WTC11 (cell line): Measurements from ENCODE around the gene CCDC57. TPM values are rescaled to one million over a fixed set of nuclear protein-coding genes. Genes with fewer than 3 reads are reported as not detected.

Experiments
- ATAC-seq: fragments of 200-7000 bp; cut with Tn5 transposase; 2 replicates; pipeline ENCODE4 v1.10.0; 2021; ENCODE audit warnings: mild to moderate bottlenecking, moderate library complexity
- CTCF ChIA-PET: fragments of 300-600 bp; sonication (Branson Sonifier 250); formaldehyde crosslinking; loops from one replicate; lab custom pipeline; 2021; ENCODE audit warnings: antibody characterized with exemption; lab: Charles Lee
- POLR2A ChIA-PET: fragments of 350-600 bp; sonication (Branson Sonifier 250); formaldehyde crosslinking; loops from one replicate; lab custom pipeline; 2021; ENCODE audit warnings: antibody characterized with exemption; lab: Charles Lee
- DNase-seq: peaks from one replicate; pipeline ENCODE4 v3.0.0; 2021; ENCODE audit warnings: low spot score
- H3K27ac Mint-ChIP-seq: 2 replicates; pipeline ENCODE4 v1.8.0; 2021; ENCODE audit warnings: mixed read lengths
- H3K27me3 Mint-ChIP-seq: 2 replicates; pipeline ENCODE4 v1.8.0; 2021; ENCODE audit warnings: low read depth, mild to moderate bottlenecking, moderate library complexity, mixed read lengths
- H3K36me3 Mint-ChIP-seq: 2 replicates; pipeline ENCODE4 v1.8.0; 2021; ENCODE audit warnings: mixed read lengths
- H3K4me1 Mint-ChIP-seq: 2 replicates; pipeline ENCODE4 v1.8.0; 2022; ENCODE audit warnings: mixed read lengths
- H3K4me3 Mint-ChIP-seq: 2 replicates; pipeline ENCODE4 v1.8.0; 2021; ENCODE audit warnings: mild to moderate bottlenecking, moderate library complexity, mixed read lengths
- H3K9me3 Mint-ChIP-seq: 2 replicates; pipeline ENCODE4 v1.8.0; 2021; ENCODE audit warnings: mixed read lengths
- ATF1 ChIP-seq: sonication (generic); formaldehyde crosslinking; IDR thresholded peaks from 2 replicates; pipeline ENCODE4 v1.8.1; 2023; ENCODE audit warnings: mild to moderate bottlenecking, moderate library complexity, missing genetic modification reagents
- EMX1 ChIP-seq: fragments of 250-450 bp; sonication (Bioruptor Pico); IDR thresholded peaks from 2 replicates; pipeline ENCODE4 v1.8.0; 2021; ENCODE audit warnings: mild to moderate bottlenecking
- FOXJ3 ChIP-seq: sonication (generic); formaldehyde crosslinking; IDR thresholded peaks from 2 replicates; pipeline ENCODE4 v1.9.0; 2021; ENCODE audit warnings: missing genetic modification reagents, mild to moderate bottlenecking, borderline replicate concordance
- FOXP1 ChIP-seq: sonication (generic); formaldehyde crosslinking; IDR thresholded peaks from 2 replicates; pipeline ENCODE4 v1.8.0; 2022; ENCODE audit warnings: missing genetic modification reagents, mild to moderate bottlenecking, moderate library complexity, borderline replicate concordance
- IRF2 ChIP-seq: sonication (generic); formaldehyde crosslinking; IDR thresholded peaks from 2 replicates; pipeline ENCODE4 v1.8.0; 2022; ENCODE audit warnings: low read depth, missing genetic modification reagents, borderline replicate concordance
- MXD4 ChIP-seq: fragments of 250-450 bp; sonication (Bioruptor Pico); IDR thresholded peaks from 2 replicates; pipeline ENCODE4 v1.8.0; 2021; ENCODE audit warnings: mild to moderate bottlenecking, moderate library complexity, borderline replicate concordance
- OVOL2 ChIP-seq: fragments of 250-450 bp; sonication (Bioruptor Pico); IDR thresholded peaks from 2 replicates; pipeline ENCODE4 v1.9.0; 2021; ENCODE audit warnings: mild to moderate bottlenecking, borderline replicate concordance
- SMAD3 ChIP-seq: sonication (generic); formaldehyde crosslinking; IDR thresholded peaks from 2 replicates; pipeline ENCODE4 v1.8.0; 2022; ENCODE audit warnings: missing genetic modification reagents, mild to moderate bottlenecking, borderline replicate concordance
- ZNF219 ChIP-seq: sonication (generic); formaldehyde crosslinking; IDR thresholded peaks from 2 replicates; pipeline ENCODE4 v1.8.0; 2023; ENCODE audit warnings: missing genetic modification reagents, mild to moderate bottlenecking, borderline replicate concordance
- ZNF396 ChIP-seq: fragments of 250-450 bp; sonication (Bioruptor Pico); IDR thresholded peaks from 2 replicates; pipeline ENCODE4 v1.8.0; 2021; ENCODE audit warnings: mild to moderate bottlenecking, moderate library complexity, borderline replicate concordance
- ZNF416 ChIP-seq: fragments of 250-450 bp; sonication (Bioruptor Pico); IDR thresholded peaks from 2 replicates; pipeline ENCODE4 v1.9.0; 2021; ENCODE audit warnings: mild to moderate bottlenecking, inconsistent platforms
- total RNA-seq: library from RNA; stranded (reverse); gene quantifications from 3 replicates; pipeline ENCODE4 v1.2.3, GENCODE V29; 2021
- TF ChIP-seq, protein P1 (sequence below): fragments of 250-450 bp; sonication (Bioruptor Pico); IDR thresholded peaks from 2 replicates; pipeline ENCODE4 v1.9.0; 2021; ENCODE audit warnings: mild to moderate bottlenecking
- TF ChIP-seq, protein P2 (sequence below): sonication (generic); formaldehyde crosslinking; IDR thresholded peaks from 2 replicates; pipeline ENCODE4 v1.8.1; 2023; ENCODE audit warnings: mild to moderate bottlenecking, missing genetic modification reagents
- TF ChIP-seq, protein P3 (sequence below): sonication (generic); formaldehyde crosslinking; IDR thresholded peaks from 2 replicates; pipeline ENCODE4 v1.8.0; 2023; ENCODE audit warnings: mild to moderate bottlenecking, missing genetic modification reagents
- TF ChIP-seq, protein P4 (sequence below): sonication (generic); formaldehyde crosslinking; IDR thresholded peaks from 2 replicates; pipeline ENCODE4 v1.8.1; 2023; ENCODE audit warnings: mild to moderate bottlenecking, missing genetic modification reagents
- TF ChIP-seq, protein P5 (sequence below): sonication (generic); formaldehyde crosslinking; IDR thresholded peaks from 2 replicates; pipeline ENCODE4 v1.8.0; 2022; ENCODE audit warnings: mild to moderate bottlenecking, missing genetic modification reagents
- TF ChIP-seq, protein P6 (sequence below): sonication (generic); formaldehyde crosslinking; IDR thresholded peaks from 2 replicates; pipeline ENCODE4 v1.8.1; 2022; ENCODE audit warnings: missing genetic modification reagents, borderline replicate concordance
- TF ChIP-seq, protein P7 (sequence below): sonication (generic); formaldehyde crosslinking; IDR thresholded peaks from 2 replicates; pipeline ENCODE4 v1.8.1; 2022; ENCODE audit warnings: low read depth, mild to moderate bottlenecking, moderate library complexity, missing genetic modification reagents, borderline replicate concordance
- TF ChIP-seq, protein P8 (sequence below): sonication (generic); formaldehyde crosslinking; IDR thresholded peaks from 2 replicates; pipeline ENCODE4 v1.8.1; 2023; ENCODE audit warnings: mild to moderate bottlenecking, moderate library complexity, missing genetic modification reagents

CCDC57 gene
- total RNA-seq, 1 experiment from 2014 or later = 20.0 TPM

DNA sequence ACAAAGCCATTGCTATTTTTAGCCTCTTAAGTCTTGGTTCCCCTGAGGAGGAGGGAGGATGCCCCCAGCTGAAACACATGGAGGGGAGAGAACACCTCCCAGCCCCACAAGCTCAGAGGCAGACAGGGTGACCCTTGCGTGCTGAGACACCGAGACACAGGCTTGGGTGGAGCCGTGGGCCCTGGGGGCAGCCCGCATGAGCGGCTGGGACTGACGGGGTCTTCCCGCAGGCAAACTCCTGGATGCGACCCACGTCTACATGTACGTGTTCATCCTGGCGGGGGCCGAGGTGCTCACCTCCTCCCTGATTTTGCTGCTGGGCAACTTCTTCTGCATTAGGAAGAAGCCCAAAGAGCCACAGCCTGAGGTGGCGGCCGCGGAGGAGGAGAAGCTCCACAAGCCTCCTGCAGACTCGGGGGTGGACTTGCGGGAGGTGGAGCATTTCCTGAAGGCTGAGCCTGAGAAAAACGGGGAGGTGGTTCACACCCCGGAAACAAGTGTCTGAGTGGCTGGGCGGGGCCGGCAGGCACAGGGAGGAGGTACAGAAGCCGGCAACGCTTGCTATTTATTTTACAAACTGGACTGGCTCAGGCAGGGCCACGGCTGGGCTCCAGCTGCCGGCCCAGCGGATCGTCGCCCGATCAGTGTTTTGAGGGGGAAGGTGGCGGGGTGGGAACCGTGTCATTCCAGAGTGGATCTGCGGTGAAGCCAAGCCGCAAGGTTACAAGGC is 26.0 kb upstream of the CCDC57 start (continued):
- TF ChIP-seq, protein P1, sequence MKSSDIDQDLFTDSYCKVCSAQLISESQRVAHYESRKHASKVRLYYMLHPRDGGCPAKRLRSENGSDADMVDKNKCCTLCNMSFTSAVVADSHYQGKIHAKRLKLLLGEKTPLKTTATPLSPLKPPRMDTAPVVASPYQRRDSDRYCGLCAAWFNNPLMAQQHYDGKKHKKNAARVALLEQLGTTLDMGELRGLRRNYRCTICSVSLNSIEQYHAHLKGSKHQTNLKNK (CRISPR knock-in tag) = no peak
- no peak for TF ChIP-seq SMAD3
- no peak for TF ChIP-seq ZNF396 (CRISPR knock-in tag)
- TF ChIP-seq EMX1 (CRISPR knock-in tag) = no peak
- TF ChIP-seq, protein P2, sequence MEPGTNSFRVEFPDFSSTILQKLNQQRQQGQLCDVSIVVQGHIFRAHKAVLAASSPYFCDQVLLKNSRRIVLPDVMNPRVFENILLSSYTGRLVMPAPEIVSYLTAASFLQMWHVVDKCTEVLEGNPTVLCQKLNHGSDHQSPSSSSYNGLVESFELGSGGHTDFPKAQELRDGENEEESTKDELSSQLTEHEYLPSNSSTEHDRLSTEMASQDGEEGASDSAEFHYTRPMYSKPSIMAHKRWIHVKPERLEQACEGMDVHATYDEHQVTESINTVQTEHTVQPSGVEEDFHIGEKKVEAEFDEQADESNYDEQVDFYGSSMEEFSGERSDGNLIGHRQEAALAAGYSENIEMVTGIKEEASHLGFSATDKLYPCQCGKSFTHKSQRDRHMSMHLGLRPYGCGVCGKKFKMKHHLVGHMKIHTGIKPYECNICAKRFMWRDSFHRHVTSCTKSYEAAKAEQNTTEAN (CRISPR knock-in tag) = no peak
- TF ChIP-seq, protein P3, sequence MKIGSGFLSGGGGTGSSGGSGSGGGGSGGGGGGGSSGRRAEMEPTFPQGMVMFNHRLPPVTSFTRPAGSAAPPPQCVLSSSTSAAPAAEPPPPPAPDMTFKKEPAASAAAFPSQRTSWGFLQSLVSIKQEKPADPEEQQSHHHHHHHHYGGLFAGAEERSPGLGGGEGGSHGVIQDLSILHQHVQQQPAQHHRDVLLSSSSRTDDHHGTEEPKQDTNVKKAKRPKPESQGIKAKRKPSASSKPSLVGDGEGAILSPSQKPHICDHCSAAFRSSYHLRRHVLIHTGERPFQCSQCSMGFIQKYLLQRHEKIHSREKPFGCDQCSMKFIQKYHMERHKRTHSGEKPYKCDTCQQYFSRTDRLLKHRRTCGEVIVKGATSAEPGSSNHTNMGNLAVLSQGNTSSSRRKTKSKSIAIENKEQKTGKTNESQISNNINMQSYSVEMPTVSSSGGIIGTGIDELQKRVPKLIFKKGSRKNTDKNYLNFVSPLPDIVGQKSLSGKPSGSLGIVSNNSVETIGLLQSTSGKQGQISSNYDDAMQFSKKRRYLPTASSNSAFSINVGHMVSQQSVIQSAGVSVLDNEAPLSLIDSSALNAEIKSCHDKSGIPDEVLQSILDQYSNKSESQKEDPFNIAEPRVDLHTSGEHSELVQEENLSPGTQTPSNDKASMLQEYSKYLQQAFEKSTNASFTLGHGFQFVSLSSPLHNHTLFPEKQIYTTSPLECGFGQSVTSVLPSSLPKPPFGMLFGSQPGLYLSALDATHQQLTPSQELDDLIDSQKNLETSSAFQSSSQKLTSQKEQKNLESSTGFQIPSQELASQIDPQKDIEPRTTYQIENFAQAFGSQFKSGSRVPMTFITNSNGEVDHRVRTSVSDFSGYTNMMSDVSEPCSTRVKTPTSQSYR (CRISPR knock-in tag) = no peak
- no peak for TF ChIP-seq OVOL2 (CRISPR knock-in tag)
- no peak for TF ChIP-seq FOXP1 (CRISPR knock-in tag)
- TF ChIP-seq, all 79 proteins: peak for 0

DNA sequence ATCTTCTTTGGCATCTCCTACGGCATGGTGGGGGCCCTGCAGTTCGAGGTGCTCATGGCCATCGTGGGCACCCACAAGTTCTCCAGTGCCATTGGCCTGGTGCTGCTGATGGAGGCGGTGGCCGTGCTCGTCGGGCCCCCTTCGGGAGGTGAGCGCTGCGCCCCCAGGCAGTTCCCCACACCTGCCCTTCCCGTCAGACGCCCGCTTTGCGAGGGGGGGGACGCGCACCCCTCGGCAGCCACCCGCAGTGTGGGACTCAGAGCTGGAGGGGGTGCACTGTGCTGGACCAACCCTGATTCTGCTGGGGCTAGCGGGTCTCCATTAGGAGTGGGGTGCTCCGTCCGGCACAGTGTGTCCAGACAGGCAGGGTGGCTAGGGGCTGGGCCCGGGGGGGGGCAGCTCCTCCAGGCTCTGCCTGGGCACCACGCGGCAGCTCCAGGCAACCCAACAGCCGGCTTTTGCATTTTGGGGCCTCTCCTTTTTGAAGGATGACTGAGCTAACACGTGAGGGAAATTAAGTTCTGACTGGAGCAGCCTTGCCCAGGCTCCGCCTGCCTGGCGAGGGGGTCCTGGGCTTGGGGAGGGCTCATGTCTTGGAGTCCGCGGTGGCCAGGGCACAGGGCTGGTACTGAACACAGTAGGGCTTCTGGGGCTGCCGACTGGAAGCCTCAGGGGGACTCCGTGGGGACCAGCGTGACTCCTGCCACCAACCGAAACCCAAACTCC is 25.3 kb upstream of the CCDC57 start:
- ChIA-PET CTCF (interaction anchor here (0.9 to 2.7 kb wide), 3 partner anchors 32 to 207 kb away, joined by 4 to 9 read pairs (median 6); partner anchors contain the start of gene CD7), POLR2A (no interaction called here)
- H3K4me3 Mint-ChIP-seq = no peak overlapping the region
- H3K9me3 Mint-ChIP-seq = no peaks in the 10 kb centered on the region
- H3K36me3 Mint-ChIP-seq = peaks cover 7% of the 10 kb centered on the region
- DNase-seq (no peak), ATAC-seq (no peak)
- peaks cover 7% of the 10 kb centered on the region for H3K4me1 Mint-ChIP-seq
- H3K27ac Mint-ChIP-seq = no peak overlapping the region
- no peaks in the 10 kb centered on the region; the same call in 1 of the 2 replicates for H3K27me3 Mint-ChIP-seq
- TF ChIP-seq, protein P4, sequence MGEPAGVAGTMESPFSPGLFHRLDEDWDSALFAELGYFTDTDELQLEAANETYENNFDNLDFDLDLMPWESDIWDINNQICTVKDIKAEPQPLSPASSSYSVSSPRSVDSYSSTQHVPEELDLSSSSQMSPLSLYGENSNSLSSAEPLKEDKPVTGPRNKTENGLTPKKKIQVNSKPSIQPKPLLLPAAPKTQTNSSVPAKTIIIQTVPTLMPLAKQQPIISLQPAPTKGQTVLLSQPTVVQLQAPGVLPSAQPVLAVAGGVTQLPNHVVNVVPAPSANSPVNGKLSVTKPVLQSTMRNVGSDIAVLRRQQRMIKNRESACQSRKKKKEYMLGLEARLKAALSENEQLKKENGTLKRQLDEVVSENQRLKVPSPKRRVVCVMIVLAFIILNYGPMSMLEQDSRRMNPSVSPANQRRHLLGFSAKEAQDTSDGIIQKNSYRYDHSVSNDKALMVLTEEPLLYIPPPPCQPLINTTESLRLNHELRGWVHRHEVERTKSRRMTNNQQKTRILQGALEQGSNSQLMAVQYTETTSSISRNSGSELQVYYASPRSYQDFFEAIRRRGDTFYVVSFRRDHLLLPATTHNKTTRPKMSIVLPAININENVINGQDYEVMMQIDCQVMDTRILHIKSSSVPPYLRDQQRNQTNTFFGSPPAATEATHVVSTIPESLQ = no peak
- TF ChIP-seq, protein P5, sequence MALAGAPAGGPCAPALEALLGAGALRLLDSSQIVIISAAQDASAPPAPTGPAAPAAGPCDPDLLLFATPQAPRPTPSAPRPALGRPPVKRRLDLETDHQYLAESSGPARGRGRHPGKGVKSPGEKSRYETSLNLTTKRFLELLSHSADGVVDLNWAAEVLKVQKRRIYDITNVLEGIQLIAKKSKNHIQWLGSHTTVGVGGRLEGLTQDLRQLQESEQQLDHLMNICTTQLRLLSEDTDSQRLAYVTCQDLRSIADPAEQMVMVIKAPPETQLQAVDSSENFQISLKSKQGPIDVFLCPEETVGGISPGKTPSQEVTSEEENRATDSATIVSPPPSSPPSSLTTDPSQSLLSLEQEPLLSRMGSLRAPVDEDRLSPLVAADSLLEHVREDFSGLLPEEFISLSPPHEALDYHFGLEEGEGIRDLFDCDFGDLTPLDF (CRISPR knock-in tag) = no peak
- TF ChIP-seq, protein P6, sequence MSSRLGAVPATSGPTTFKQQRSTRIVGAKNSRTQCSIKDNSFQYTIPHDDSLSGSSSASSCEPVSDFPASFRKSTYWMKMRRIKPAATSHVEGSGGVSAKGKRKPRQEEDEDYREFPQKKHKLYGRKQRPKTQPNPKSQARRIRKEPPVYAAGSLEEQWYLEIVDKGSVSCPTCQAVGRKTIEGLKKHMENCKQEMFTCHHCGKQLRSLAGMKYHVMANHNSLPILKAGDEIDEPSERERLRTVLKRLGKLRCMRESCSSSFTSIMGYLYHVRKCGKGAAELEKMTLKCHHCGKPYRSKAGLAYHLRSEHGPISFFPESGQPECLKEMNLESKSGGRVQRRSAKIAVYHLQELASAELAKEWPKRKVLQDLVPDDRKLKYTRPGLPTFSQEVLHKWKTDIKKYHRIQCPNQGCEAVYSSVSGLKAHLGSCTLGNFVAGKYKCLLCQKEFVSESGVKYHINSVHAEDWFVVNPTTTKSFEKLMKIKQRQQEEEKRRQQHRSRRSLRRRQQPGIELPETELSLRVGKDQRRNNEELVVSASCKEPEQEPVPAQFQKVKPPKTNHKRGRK (CRISPR knock-in tag) = no peak
- TF ChIP-seq, protein P7, sequence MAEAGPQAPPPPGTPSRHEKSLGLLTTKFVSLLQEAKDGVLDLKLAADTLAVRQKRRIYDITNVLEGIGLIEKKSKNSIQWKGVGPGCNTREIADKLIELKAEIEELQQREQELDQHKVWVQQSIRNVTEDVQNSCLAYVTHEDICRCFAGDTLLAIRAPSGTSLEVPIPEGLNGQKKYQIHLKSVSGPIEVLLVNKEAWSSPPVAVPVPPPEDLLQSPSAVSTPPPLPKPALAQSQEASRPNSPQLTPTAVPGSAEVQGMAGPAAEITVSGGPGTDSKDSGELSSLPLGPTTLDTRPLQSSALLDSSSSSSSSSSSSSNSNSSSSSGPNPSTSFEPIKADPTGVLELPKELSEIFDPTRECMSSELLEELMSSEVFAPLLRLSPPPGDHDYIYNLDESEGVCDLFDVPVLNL = no peak
- TF ChIP-seq ZNF219 (CRISPR knock-in tag) (no peak), MXD4 (CRISPR knock-in tag) (no peak), FOXJ3 (CRISPR knock-in tag) (no peak), IRF2 (CRISPR knock-in tag) (no peak), ATF1 (CRISPR knock-in tag) (no peak), ZNF416 (no peak)
- TF ChIP-seq, protein P8, sequence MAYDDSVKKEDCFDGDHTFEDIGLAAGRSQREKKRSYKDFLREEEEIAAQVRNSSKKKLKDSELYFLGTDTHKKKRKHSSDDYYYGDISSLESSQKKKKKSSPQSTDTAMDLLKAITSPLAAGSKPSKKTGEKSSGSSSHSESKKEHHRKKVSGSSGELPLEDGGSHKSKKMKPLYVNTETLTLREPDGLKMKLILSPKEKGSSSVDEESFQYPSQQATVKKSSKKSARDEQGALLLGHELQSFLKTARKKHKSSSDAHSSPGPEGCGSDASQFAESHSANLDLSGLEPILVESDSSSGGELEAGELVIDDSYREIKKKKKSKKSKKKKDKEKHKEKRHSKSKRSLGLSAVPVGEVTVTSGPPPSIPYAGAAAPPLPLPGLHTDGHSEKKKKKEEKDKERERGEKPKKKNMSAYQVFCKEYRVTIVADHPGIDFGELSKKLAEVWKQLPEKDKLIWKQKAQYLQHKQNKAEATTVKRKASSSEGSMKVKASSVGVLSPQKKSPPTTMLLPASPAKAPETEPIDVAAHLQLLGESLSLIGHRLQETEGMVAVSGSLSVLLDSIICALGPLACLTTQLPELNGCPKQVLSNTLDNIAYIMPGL (CRISPR knock-in tag) = no peak
